GM18873 (cell line): Measurements from ENCODE around the gene ROBO3.

Experiments
- ATAC-seq: cut with Tn5 transposase; IDR thresholded peaks from one replicate; pipeline ENCODE4 v1.9.1; 2021; ENCODE audit warnings: mild to moderate bottlenecking, moderate library complexity, moderate number of reproducible peaks; ENCODE audit not compliant: unreplicated experiment, low FRiP score

ROBO3 gene

GRCh38 chr11:124865181-124865901 is at the start of gene ROBO3:
Gene ROBO3 (plus strand): TSS chr11:124865432. CDS start chr11:124865578, 146 bp downstream.
- ATAC-seq = no peak

GRCh38 chr11:124817036-124817435 is 48.2 kb upstream of the ROBO3 start:
- no peak for ATAC-seq

- ATAC-seq = no peak
Measured at GRCh38 chr11:124821995-124822730, 43.1 kb upstream of the ROBO3 start.

- no peak for ATAC-seq
Measured at GRCh38 chr11:124823512-124824376, 41.5 kb upstream of the ROBO3 start.

GRCh38 chr11:124825876-124826275 is 39.4 kb upstream of the ROBO3 start:
- ATAC-seq = no peak

GRCh38 chr11:124829986-124830385 is 35.2 kb upstream of the ROBO3 start:
- no peak for ATAC-seq

GRCh38 chr11:124830749-124831148 is 34.5 kb upstream of the ROBO3 start:
- ATAC-seq = no peak

- no peak for ATAC-seq
Measured at GRCh38 chr11:124831897-124832296, 33.3 kb upstream of the ROBO3 start.

GRCh38 chr11:124832571-124832970 is 32.7 kb upstream of the ROBO3 start:
- ATAC-seq = no peak

GRCh38 chr11:124834526-124835180 is 30.6 kb upstream of the ROBO3 start:
- no peak for ATAC-seq

GRCh38 chr11:124835918-124836317 is 29.3 kb upstream of the ROBO3 start:
- no peak for ATAC-seq

GRCh38 chr11:124837491-124837856 is 27.8 kb upstream of the ROBO3 start:
- ATAC-seq = no peak

- no peak for ATAC-seq
Measured at GRCh38 chr11:124838805-124839127, 26.5 kb upstream of the ROBO3 start.

GRCh38 chr11:124839128-124839971 is 25.9 kb upstream of the ROBO3 start:
- no peak for ATAC-seq

GRCh38 chr11:124839972-124840621 is 25.1 kb upstream of the ROBO3 start:
- no peak for ATAC-seq

- no peak for ATAC-seq
Measured at GRCh38 chr11:124840666-124841065, 24.6 kb upstream of the ROBO3 start.

- ATAC-seq = no peak
Measured at GRCh38 chr11:124841201-124841600, 24.0 kb upstream of the ROBO3 start.

GRCh38 chr11:124841840-124842239 is 23.4 kb upstream of the ROBO3 start:
- ATAC-seq = no peak

GRCh38 chr11:124842305-124842704 is 22.9 kb upstream of the ROBO3 start:
- no peak for ATAC-seq

- no peak for ATAC-seq
Measured at GRCh38 chr11:124843616-124843910, 21.7 kb upstream of the ROBO3 start.
